Activated naive CD8-positive, alpha-beta T cell treated with anti-CD3 and anti-CD28 coated beads, Interleukin-2, amount 10 ng/mL, durations not matched to agents 7 days and 5 days (primary cell): ENCODE measurements around the gene KCTD2. TPM values are rescaled to one million over a fixed set of nuclear protein-coding genes. Genes with fewer than 3 reads are reported as not detected.
"Not testable (repeated sequence)": the region's sequence is repeated elsewhere in the genome, so short reads cannot be mapped to it uniquely, and the experiment has no call there.

Experiments used
- ATAC-seq: fragments of 150-1000 bp; cut with Tn5 transposase; one replicate; pipeline ENCODE4 v1.10.0; 2021; ENCODE audit warnings: low read depth, moderate library complexity
- POLR2A ChIA-PET: fragments of 350-600 bp; sonication (Branson Sonifier 250); formaldehyde crosslinking; loops from one replicate; lab custom pipeline; 2021; ENCODE audit warnings: antibody characterized with exemption; lab: Charles Lee
- DNase-seq: peaks from one replicate; pipeline ENCODE4 v3.0.0; 2021
- H3K27ac Mint-ChIP-seq: one replicate; pipeline ENCODE4 v1.8.0; 2022; ENCODE audit warnings: mild to moderate bottlenecking, mixed read lengths
- H3K27me3 Mint-ChIP-seq: one replicate; pipeline ENCODE4 v1.8.0; 2022; ENCODE audit warnings: mild to moderate bottlenecking, moderate library complexity, mixed read lengths
- H3K36me3 Mint-ChIP-seq: one replicate; pipeline ENCODE4 v1.8.0; 2021; ENCODE audit warnings: mild to moderate bottlenecking, mixed read lengths
- H3K4me1 Mint-ChIP-seq: one replicate; pipeline ENCODE4 v1.8.0; 2021; ENCODE audit warnings: mixed read lengths
- H3K4me3 Mint-ChIP-seq: one replicate; pipeline ENCODE4 v1.8.0; 2022; ENCODE audit warnings: mild to moderate bottlenecking, moderate library complexity, mixed read lengths
- H3K9me3 Mint-ChIP-seq: one replicate; pipeline ENCODE4 v1.8.0; 2021; ENCODE audit warnings: mixed read lengths
- total RNA-seq, 2 experiments: library from RNA; stranded (reverse); gene quantifications; one replicate each; pipeline ENCODE4 v1.2.3, GENCODE V29; 2021

KCTD2 gene
- total RNA-seq, 2 experiments from 2014 or later, result 20.4 to 22.4 TPM

DNA sequence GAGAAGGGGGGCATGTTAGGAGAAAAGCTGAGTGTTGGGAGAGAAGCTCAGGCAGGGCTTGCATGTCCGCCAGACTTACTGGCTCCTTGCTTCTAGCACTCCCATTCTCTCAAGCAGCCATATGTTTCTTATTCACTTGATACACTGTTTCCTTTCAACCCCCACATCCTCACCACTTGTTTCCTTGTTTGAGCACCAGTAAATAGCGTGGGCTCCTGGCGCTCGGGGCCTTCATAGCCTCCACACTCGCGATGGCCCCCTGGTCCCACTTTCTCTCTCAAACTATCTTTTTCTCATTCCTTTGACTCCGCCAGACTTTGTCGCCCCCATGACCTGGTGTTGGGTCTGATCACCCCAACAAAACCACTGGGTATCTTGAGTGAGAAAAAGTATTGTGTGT, 16.9 kb upstream of the KCTD2 start:
- peaks cover 6% of the 10 kb centered on the region for H3K27me3 Mint-ChIP-seq
- DNase-seq (no peak), ATAC-seq (no peak)
- peaks cover 4% of the 10 kb centered on the region for H3K9me3 Mint-ChIP-seq
- peaks cover 2% of the 10 kb centered on the region for H3K36me3 Mint-ChIP-seq
- peaks cover 35% of the 10 kb centered on the region for H3K4me1 Mint-ChIP-seq
- POLR2A ChIA-PET, result interaction anchor here (2.0 kb wide), 1 partner anchor 17 kb away, joined by 5 read pairs; no protein-coding TSS in a partner anchor
- no peak overlapping the region for H3K27ac Mint-ChIP-seq
- H3K4me3 Mint-ChIP-seq, result no peak overlapping the region

DNA sequence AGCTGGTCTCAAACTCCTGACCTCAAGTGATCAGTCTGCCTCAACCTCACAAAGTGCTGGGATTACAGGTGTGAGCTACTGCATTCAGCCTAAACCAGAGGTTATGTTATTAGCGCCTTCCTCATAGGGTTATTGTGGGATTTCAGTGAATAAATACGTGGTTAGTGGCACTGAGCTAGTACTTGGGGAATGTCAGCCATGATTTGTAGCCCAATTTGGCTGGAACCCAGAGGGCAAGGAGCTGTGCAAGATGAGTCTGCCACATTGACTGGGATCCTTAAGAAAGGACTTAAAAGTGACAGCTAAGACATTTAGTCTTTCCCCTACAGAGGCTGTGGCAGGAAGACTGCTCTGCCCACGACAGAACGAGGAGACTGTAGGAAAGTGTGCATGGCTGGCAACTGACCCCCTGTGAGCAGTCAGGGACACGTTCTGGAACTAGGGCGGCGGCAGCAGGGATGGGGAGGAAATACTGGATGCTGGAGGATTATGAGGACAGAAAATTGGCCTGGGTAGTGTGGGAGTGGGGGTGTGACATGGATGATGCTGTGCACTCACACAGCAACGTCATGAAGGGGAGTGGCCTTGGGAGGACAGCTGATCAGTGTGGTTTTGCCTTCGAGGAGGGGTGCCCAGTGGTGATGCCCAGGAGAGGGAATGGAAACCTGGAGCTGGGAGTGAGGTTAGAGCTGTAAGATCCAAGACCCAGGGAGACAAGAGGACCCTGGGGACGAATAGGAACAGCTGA, 14.9 kb upstream of the KCTD2 start:
- H3K9me3 Mint-ChIP-seq, result peaks cover 4% of the 10 kb centered on the region
- DNase-seq (peak; percentile 52), ATAC-seq (no peak)
- peaks cover 39% of the 10 kb centered on the region for H3K4me1 Mint-ChIP-seq
- peaks cover 2% of the 10 kb centered on the region for H3K36me3 Mint-ChIP-seq
- POLR2A ChIA-PET, result interaction anchor here (0.8 to 1.7 kb wide), 3 partner anchors 20 to 79 kb away, joined by 3 to 9 read pairs (median 3); partner anchors contain the start of genes MRPL58 and SLC16A5
- H3K27ac Mint-ChIP-seq, result peak overlapping the region; percentile 37
- peaks cover 2% of the 10 kb centered on the region for H3K27me3 Mint-ChIP-seq
- peak overlapping the region; percentile 88 for H3K4me3 Mint-ChIP-seq

DNA sequence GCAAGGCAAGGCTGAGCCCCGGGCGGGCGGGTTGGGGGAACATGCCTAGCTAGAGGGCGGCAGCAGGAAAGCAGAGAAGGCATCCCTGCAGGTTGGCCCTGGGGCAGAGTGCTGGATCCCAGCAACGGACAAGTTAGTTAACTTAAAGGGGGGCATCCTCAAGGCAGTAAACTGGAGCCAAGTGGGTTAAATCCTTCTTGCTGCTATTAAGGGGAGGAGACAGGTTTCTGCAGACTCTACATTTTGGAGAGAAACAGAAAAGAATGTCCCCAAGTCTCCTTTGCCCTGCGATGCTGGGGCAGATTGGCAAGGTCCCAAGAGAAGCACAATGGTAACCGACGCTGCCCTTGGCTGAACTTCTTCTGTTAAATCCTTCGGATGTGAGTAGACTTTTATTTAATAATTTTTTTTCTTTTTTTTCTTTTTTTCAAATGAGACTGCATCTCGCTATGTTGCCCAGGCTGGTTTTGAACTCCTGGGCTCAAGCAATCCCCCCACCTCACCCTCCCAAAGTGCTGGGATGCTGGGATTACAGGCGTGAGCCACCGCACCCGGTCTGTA, 14.2 kb upstream of the KCTD2 start:
- DNase-seq (no peak), ATAC-seq (no peak)
- peak overlapping the region; percentile 88 for H3K4me3 Mint-ChIP-seq
- H3K36me3 Mint-ChIP-seq, result peaks cover 2% of the 10 kb centered on the region
- POLR2A ChIA-PET, result interaction anchor here (0.8 to 1.7 kb wide), 3 partner anchors 20 to 78 kb away, joined by 3 to 9 read pairs (median 3); partner anchors contain the start of genes MRPL58 and SLC16A5
- H3K4me1 Mint-ChIP-seq, result peaks cover 40% of the 10 kb centered on the region
- H3K9me3 Mint-ChIP-seq, result peaks cover 4% of the 10 kb centered on the region
- H3K27ac Mint-ChIP-seq, result peak overlapping the region; percentile 37
- H3K27me3 Mint-ChIP-seq, result peaks cover 2% of the 10 kb centered on the region

DNA sequence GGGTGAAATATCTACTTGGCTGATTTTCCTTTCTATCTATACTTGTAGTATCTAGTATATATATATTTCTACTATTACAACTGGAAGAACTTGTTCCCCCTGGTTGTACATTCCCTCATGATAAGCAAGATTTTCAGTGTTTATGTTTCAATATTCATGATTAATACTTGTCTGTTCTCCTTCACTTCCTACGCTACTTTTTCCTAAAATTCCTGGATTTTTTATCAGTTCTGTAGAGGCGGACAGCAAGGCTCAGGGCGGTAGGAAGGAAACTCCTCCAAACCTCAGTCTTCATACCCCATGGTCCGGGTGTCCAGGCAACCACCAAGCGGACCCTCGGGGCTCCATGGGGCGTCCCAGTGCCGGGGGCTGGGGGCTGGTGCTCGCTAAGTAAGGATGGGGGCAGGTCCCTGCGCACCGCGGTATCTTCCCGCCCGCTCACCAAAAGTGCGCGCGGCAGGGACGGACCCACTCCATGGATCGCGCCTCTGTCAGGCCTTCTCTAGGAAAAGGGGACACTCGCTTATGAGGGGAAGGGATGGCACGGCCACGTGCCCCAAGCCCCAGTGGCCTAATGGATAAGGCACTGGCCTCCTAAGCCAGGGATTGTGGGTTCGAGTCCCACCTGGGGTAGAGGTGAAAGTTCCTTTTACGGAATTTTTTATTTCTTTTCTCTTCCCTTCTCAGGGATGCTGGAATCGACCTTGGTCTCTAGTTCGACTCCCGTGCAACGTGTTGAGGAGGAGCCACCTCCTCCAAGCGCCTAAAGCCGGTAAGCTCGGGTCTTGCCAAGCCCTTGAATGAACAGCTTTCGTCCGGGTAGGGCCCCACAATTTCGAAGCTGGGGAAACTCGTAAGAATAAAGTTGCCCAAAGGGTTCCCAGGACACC, 13.4 kb upstream of the KCTD2 start:
- Mint-ChIP-seq H3K36me3 (peaks cover 2% of the 10 kb centered on the region), H3K27ac (peak overlapping the region; percentile 95), H3K27me3 (peaks cover 2% of the 10 kb centered on the region), H3K9me3 (peaks cover 4% of the 10 kb centered on the region), H3K4me3 (peak overlapping the region; percentile 88), H3K4me1 (peaks cover 40% of the 10 kb centered on the region)
- POLR2A ChIA-PET, result interaction anchor here (1.1 to 2.3 kb wide), 5 partner anchors 8 to 121 kb away, joined by 3 to 25 read pairs (median 7); partner anchors contain the start of genes ATP5PD, JPT1, KCTD2 and MRPL58
- peak; percentile 20 for ATAC-seq
- DNase-seq, result peak; percentile 87

DNA sequence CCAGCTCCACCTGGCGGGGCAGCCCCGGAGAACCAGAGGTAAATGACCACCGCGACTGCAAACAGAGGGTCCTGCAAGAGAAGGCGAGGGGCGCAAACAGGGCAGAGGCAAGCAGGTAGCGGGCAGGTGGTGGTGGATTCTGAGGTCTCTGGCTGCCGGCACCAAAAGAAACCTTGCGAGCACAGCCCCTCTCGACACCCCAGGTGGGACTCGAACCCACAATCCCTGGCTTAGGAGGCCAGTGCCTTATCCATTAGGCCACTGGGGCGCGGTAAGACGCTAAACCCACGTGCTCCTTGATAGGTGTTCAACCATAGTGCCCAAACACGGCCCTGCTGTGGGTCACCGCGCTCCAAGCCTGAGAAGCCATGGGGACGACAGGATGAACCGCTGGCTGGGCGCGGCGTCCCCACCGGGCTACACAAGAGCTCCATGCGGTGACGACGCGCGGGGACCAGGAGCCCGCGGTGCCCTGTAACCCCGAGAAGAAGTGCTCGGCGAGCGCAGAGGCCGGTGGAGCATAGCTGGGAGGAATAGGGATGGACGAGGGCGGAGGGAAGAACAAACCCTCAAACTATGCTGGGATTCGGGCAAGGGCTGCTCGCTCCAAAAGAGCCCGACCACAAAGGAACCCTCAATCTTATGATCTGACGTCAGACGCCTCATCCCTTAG, 12.7 kb upstream of the KCTD2 start:
- Mint-ChIP-seq H3K4me1 (peaks cover 40% of the 10 kb centered on the region), H3K27ac (peak overlapping the region; percentile 95), H3K9me3 (peaks cover 4% of the 10 kb centered on the region), H3K27me3 (no peaks in the 10 kb centered on the region), H3K36me3 (peaks cover 5% of the 10 kb centered on the region), H3K4me3 (peak overlapping the region; percentile 88)
- peak; percentile 87 for DNase-seq
- ATAC-seq, result peak; percentile 53
- POLR2A ChIA-PET, result interaction anchor here (0.6 to 2.3 kb wide), 9 partner anchors 9 to 373 kb away, joined by 3 to 25 read pairs (median 4); partner anchors contain the start of genes ATP5PD, JPT1, KCTD2 and MRPL58

DNA sequence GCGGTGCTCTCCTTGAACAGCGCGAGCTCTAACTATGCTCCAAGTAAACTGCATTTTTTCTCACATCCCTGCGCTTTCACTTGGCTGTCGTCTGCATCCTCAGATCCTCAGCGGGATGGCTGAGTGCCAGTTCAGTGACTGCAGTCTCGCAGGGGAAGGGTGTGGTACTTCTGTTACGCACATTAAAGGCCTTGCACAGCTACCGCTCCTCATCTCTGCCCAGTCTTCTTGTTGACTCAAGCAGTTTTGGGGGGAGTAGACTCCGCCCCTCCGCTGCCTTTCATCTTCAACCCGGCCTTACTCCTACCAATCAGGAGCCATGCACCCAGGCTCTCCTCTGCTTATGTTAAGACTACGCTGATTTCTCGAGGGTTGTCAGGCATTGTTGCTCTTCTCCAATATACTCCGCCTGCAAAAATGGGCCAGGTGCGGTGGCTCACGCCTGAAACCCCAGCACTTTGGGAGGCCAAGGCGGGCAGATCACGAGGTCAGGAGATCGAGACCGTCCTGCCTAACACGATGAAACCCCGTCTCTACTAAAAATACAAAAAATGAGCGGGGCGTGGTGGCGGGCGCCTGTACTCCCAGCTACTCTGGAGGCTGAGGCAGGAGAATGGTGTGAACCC, 10.3 kb upstream of the KCTD2 start:
- POLR2A ChIA-PET, result interaction anchor here (0.7 to 1.2 kb wide), 7 partner anchors 10 to 159 kb away, joined by 3 to 10 read pairs (median 3); partner anchors contain the start of genes ATP5PD, CDR2L, KCTD2 and MRPL58
- DNase-seq (peak; percentile 71), ATAC-seq (peak; percentile 73)
- H3K4me3 Mint-ChIP-seq, result peak overlapping the region; percentile 88
- peak overlapping the region; percentile 95 for H3K27ac Mint-ChIP-seq
- peaks cover 37% of the 10 kb centered on the region for H3K4me1 Mint-ChIP-seq
- H3K9me3 Mint-ChIP-seq, result no peaks in the 10 kb centered on the region
- H3K27me3 Mint-ChIP-seq, result no peaks in the 10 kb centered on the region
- H3K36me3 Mint-ChIP-seq, result peaks cover 12% of the 10 kb centered on the region

DNA sequence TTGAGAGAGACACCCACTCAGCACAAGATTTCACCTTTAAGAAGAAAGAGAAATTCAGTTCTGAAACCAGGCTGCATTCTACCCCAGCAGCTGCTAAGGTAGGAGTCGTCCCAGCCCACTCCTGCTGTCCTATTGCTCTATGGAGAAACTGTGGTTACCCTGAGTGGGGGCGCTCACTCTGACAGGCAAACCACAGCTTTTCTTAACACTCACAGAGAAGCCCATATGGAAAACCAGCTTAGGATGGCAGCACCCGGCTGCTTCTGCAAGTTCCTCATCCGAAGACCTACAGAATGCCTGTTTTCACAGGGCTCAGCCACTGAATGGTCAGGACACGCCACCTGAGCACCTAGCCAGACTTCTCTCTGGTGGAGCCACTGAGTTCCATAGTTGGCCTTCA, 7.8 kb upstream of the KCTD2 start:
- DNase-seq (no peak), ATAC-seq (no peak)
- no peaks in the 10 kb centered on the region for H3K27me3 Mint-ChIP-seq
- H3K36me3 Mint-ChIP-seq, result peaks cover 12% of the 10 kb centered on the region
- H3K4me1 Mint-ChIP-seq, result peaks cover 18% of the 10 kb centered on the region
- POLR2A ChIA-PET, result no interaction called here
- no peaks in the 10 kb centered on the region for H3K9me3 Mint-ChIP-seq
- no peak overlapping the region for H3K27ac Mint-ChIP-seq
- H3K4me3 Mint-ChIP-seq, result no peak overlapping the region

DNA sequence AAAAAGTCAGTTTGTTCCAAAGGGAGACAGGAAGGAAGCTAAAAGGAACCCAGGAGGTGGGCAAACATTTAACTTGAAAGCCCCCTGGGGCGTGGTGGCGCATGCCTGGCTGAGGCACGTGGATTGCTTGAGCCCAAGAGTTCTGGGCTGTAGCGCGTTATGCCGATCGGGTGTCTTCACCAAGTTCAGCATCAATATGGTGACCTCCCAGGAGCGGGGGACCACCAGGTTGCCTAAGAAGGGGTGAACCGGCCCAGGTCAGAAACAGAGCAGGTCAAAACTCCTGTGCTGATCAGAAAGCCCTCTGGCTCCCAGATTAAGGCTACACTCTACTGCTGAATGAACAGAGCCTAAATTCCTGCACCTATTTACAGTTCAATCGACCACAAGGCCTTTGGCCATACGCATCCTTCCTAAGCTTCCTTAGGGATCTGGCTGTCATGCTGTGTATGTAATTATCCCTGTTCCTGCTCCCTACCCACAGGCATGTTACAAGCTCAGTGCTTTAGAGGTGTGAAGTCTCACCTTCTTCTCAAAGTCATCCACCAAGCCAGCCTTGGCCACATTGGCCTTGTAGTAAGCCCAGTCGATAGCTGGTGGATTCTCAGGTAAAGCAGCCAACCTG, 5.3 kb upstream of the KCTD2 start:
- no peak overlapping the region for H3K27ac Mint-ChIP-seq
- peaks cover 17% of the 10 kb centered on the region for H3K4me1 Mint-ChIP-seq
- POLR2A ChIA-PET, result interaction anchor here (0.6 to 0.7 kb wide), 2 partner anchors 48 to 118 kb away, joined by 3 read pairs; partner anchors contain the start of gene OTOP2
- H3K27me3 Mint-ChIP-seq, result no peaks in the 10 kb centered on the region
- no peaks in the 10 kb centered on the region for H3K9me3 Mint-ChIP-seq
- no peak for DNase-seq
- H3K4me3 Mint-ChIP-seq, result no peak overlapping the region
- H3K36me3 Mint-ChIP-seq, result peaks cover 10% of the 10 kb centered on the region
- ATAC-seq, result no peak

DNA sequence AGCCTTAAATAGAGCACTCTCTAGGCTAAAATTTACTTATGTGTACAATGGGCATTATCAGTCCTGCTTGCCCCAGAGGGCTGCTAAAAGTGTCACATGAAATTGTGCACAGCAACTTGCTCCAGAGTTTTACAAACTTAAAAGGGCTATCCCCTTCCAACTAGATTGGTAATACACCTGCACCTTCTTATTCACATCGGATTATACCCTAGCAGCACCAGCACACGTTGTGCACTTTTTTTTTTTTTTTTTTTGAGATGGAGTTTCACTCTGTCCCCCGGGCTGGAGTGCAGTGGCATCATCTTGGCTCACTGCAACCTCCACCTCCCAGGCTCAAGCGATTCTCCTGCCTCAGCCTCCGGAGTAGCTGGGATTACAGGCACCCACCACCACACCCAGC, 3.2 kb upstream of the KCTD2 start:
- not testable (repeated sequence) for ATAC-seq, H3K9me3 Mint-ChIP-seq, H3K36me3 Mint-ChIP-seq, H3K27ac Mint-ChIP-seq, DNase-seq, H3K4me3 Mint-ChIP-seq, H3K27me3 Mint-ChIP-seq
- POLR2A ChIA-PET, result interaction anchor here (0.6 to 0.7 kb wide), 2 partner anchors 83 to 995 kb away, joined by 3 to 4 read pairs; no protein-coding TSS in a partner anchor
- peaks cover 23% of the 10 kb centered on the region for H3K4me1 Mint-ChIP-seq

DNA sequence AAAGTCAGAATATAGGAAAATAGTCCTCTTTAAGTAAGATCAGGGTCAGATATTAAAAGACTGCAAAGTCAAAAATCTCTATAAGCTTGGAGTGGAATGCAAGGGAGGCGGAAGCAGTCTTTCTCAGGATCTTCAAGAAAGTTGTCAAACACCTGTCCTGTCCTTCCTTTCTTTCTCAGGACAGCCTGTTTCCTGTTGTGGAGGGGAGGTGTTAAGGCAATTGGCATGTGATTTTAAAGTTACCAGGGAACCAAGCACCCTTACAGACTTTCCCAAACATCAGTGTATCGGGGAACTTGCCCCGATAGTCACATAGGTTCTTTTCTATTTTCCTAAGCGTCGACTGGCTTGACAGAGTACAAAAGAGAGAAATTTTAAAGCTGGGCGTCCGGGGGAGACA, 2.3 kb upstream of the KCTD2 start:
- POLR2A ChIA-PET, result no interaction called here

DNA sequence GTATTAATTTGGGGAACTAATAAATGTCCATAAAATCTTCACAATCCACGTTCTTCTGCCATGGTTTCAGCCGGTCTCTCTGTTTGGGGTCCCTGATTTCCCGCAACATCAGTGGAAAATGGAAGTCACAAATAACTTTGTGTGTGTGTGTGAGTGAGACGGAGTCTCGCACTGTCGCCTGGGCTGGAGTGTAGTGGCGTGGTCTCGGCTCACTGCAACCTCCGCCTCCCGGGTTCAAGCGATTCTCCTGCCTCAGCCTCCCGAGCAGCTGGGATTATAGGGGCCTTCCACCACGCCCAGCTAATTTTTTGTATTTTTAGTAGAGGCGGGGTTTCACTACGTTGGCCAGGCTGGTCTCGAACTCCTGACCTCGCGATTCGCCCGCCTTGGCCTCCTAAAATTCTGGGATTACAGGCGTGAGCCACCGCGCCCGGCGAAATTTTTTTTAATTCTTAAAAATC, 1.0 kb upstream of the KCTD2 start:
- not testable (repeated sequence) for H3K9me3 Mint-ChIP-seq, DNase-seq, ATAC-seq, H3K36me3 Mint-ChIP-seq, H3K27me3 Mint-ChIP-seq
- Mint-ChIP-seq H3K4me3 (peak overlapping the region; percentile 98), H3K4me1 (peaks cover 23% of the 10 kb centered on the region), H3K27ac (peak overlapping the region; percentile 14)
- POLR2A ChIA-PET, result interaction anchor here (0.8 to 2.9 kb wide), 8 partner anchors 8 to 109 kb away, joined by 3 to 14 read pairs (median 5); partner anchors contain the start of genes JPT1, MRPL58 and SLC16A5

More for the DNA sequence above, 2.3 kb upstream of the KCTD2 start:
- Mint-ChIP-seq H3K9me3 (no peaks in the 10 kb centered on the region), H3K27me3 (no peaks in the 10 kb centered on the region), H3K27ac (no peak overlapping the region), H3K4me1 (peaks cover 26% of the 10 kb centered on the region), H3K36me3 (peaks cover 9% of the 10 kb centered on the region), H3K4me3 (peak overlapping the region; percentile 39)
- ATAC-seq (no peak), DNase-seq (no peak)
